Muscle layer of duodenum (tissue), 2 donors: ENCODE measurements around the gene HCN3.

Experiments
- H3K27ac ChIP-seq: one replicate; pipeline ENCODE4 v1.7.0; 2013; ENCODE audit warnings: mild to moderate bottlenecking, low read length
- H3K27me3 ChIP-seq: one replicate; pipeline ENCODE4 v1.7.0; 2013; ENCODE audit warnings: low read depth, mild to moderate bottlenecking, control low read depth, low read length
- H3K36me3 ChIP-seq, 2 donors: one replicate each; pipeline ENCODE4 v1.7.0; 2013; ENCODE audit warnings: low read length in 2 of 2, control low read depth in 1 of 2, mild to moderate bottlenecking in 1 of 2; ENCODE audit not compliant: insufficient read depth in 2 of 2, control insufficient read depth in 1 of 2
- H3K4me1 ChIP-seq, 2 donors: one replicate each; pipeline ENCODE4 v1.7.0; 2013; ENCODE audit warnings: low read length in 2 of 2, mild to moderate bottlenecking in 2 of 2, control low read depth in 1 of 2, moderate library complexity in 1 of 2; ENCODE audit not compliant: insufficient read depth in 2 of 2, control insufficient read depth in 1 of 2
- H3K4me3 ChIP-seq, 2 donors: one replicate each; pipeline ENCODE4 v1.7.0; 2013; ENCODE audit warnings: low read length in 2 of 2, low read depth in 1 of 2, mild to moderate bottlenecking in 1 of 2
- H3K9me3 ChIP-seq, 2 donors: one replicate each; pipeline ENCODE4 v1.7.0; 2013; ENCODE audit warnings: low read length in 2 of 2, control low read depth in 1 of 2, mild to moderate bottlenecking in 1 of 2; ENCODE audit not compliant: control insufficient read depth in 1 of 2
- donor health status: healthy.

HCN3 gene

GRCh38 chr1:155254714-155255242 lies 22.5 kb upstream of the HCN3 start:
- no peaks in the 10 kb centered on the region for H3K9me3 ChIP-seq
- H3K4me3 ChIP-seq: peak overlapping the region; percentile 63 to 81
- H3K36me3 ChIP-seq: peaks cover 7 to 16% of the 10 kb centered on the region in 2 donors
- no peaks in the 10 kb centered on the region for H3K27me3 ChIP-seq
- H3K4me1 ChIP-seq: peaks cover 21 to 44% of the 10 kb centered on the region in 2 donors
- H3K27ac ChIP-seq: peak overlapping the region; percentile 90

GRCh38 chr1:155255243-155256007 lies 21.8 kb upstream of the HCN3 start, which contains the start of gene ENTREP3:
ENTREP3 (minus strand) TSS chr1:155255483; CDS start chr1:155254877, 606 bp downstream.
- Histone ChIP-seq H3K27ac (peak within 1 kb of the TSS; percentile 90), H3K9me3 (no peaks in the 10 kb centered on the region), H3K36me3 (peaks cover 7 to 19% of the 10 kb centered on the region in 2 donors), H3K4me3 (peak within 1 kb of the TSS; percentile 63 to 81), H3K4me1 (peaks cover 21 to 40% of the 10 kb centered on the region in 2 donors), H3K27me3 (no peaks in the 10 kb centered on the region)

GRCh38 chr1:155256058-155256852 lies 21.0 kb upstream of the HCN3 start:
- Histone ChIP-seq H3K36me3 (peaks cover 7 to 21% of the 10 kb centered on the region in 2 donors), H3K27ac (peak overlapping the region; percentile 90), H3K9me3 (no peaks in the 10 kb centered on the region), H3K27me3 (no peaks in the 10 kb centered on the region), H3K4me3 (peak overlapping the region; percentile 63 to 81), H3K4me1 (peaks cover 20 to 38% of the 10 kb centered on the region in 2 donors)

GRCh38 chr1:155260276-155260675 lies 17.0 kb upstream of the HCN3 start:
- Histone ChIP-seq H3K27ac (no peak overlapping the region), H3K36me3 (peaks cover 32 to 44% of the 10 kb centered on the region in 2 donors), H3K4me3 (no peak overlapping the region), H3K9me3 (no peaks in the 10 kb centered on the region), H3K4me1 (peaks cover 16 to 26% of the 10 kb centered on the region in 2 donors), H3K27me3 (no peaks in the 10 kb centered on the region)

- Histone ChIP-seq H3K27ac (peak overlapping the region; percentile 83), H3K4me1 (peaks cover 11 to 16% of the 10 kb centered on the region in 2 donors), H3K4me3 (peak overlapping the region; percentile 93 to 96), H3K27me3 (no peaks in the 10 kb centered on the region), H3K9me3 (no peaks in the 10 kb centered on the region), H3K36me3 (peaks cover 42 to 55% of the 10 kb centered on the region in 2 donors)
Measured at GRCh38 chr1:155261493-155261851, 15.8 kb upstream of the HCN3 start.

GRCh38 chr1:155261852-155262673 lies 15.2 kb upstream of the HCN3 start, which contains the start of gene SCAMP3:
SCAMP3 (minus strand) TSS chr1:155262360; CDS start chr1:155262151, 209 bp downstream.
- Histone ChIP-seq H3K27ac (peak within 1 kb of the TSS; percentile 83), H3K4me3 (peak within 1 kb of the TSS; percentile 93 to 96), H3K36me3 (peaks cover 43 to 56% of the 10 kb centered on the region in 2 donors), H3K4me1 (peaks cover 11 to 12% of the 10 kb centered on the region in 2 donors), H3K9me3 (no peaks in the 10 kb centered on the region), H3K27me3 (no peaks in the 10 kb centered on the region)

GRCh38 chr1:155263067-155263466 lies 14.2 kb upstream of the HCN3 start:
- Histone ChIP-seq H3K4me3 (peak overlapping the region in 1 of 2 donors; percentile 96), H3K27ac (no peak overlapping the region), H3K9me3 (no peaks in the 10 kb centered on the region), H3K27me3 (no peaks in the 10 kb centered on the region), H3K36me3 (peaks cover 51 to 60% of the 10 kb centered on the region in 2 donors), H3K4me1 (peaks cover 11 to 12% of the 10 kb centered on the region in 2 donors)

- Histone ChIP-seq H3K4me1 (peaks cover 3 to 12% of the 10 kb centered on the region in 2 donors), H3K4me3 (no peak overlapping the region), H3K27me3 (no peaks in the 10 kb centered on the region), H3K9me3 (no peaks in the 10 kb centered on the region), H3K36me3 (peaks cover 73 to 75% of the 10 kb centered on the region in 2 donors), H3K27ac (no peak overlapping the region)
Measured at GRCh38 chr1:155266553-155266952, 10.7 kb upstream of the HCN3 start.

- Histone ChIP-seq H3K4me1 (peaks cover 3 to 18% of the 10 kb centered on the region in 2 donors), H3K27me3 (no peaks in the 10 kb centered on the region), H3K27ac (no peak overlapping the region), H3K9me3 (no peaks in the 10 kb centered on the region), H3K4me3 (no peak overlapping the region), H3K36me3 (peaks cover 73 to 75% of the 10 kb centered on the region in 2 donors)
Measured at GRCh38 chr1:155267373-155267772, 9.9 kb upstream of the HCN3 start.

- Histone ChIP-seq H3K9me3 (no peaks in the 10 kb centered on the region), H3K4me3 (no peak overlapping the region), H3K27ac (no peak overlapping the region), H3K27me3 (no peaks in the 10 kb centered on the region), H3K4me1 (peaks cover 0 to 21% of the 10 kb centered on the region in 2 donors), H3K36me3 (peaks cover 62 to 68% of the 10 kb centered on the region in 2 donors)
Measured at GRCh38 chr1:155268630-155269029, 8.6 kb upstream of the HCN3 start.
